Esophagus squamous epithelium (tissue), 4 donors: ENCODE results near the gene MRC1.

Experiments used
- POLR2A ChIP-seq, 4 donors: fragments of 450-650 bp; IDR thresholded peaks; one replicate each; pipeline ENCODE4 v1.6.1; 2017; ENCODE audit warnings: antibody characterized with exemption in 4 of 4, mild to moderate bottlenecking in 4 of 4, moderate library complexity in 3 of 4
- TF ChIP-seq, protein P1 (sequence below), 6 experiments: fragments of 450-650 bp in 4 of 6; fragments of 200-600 bp in 2 of 6; sonication (generic) in 2 of 6; IDR thresholded peaks; one replicate each; pipeline ENCODE4 v1.5.1; 2016 to 2019; ENCODE audit warnings: antibody characterized with exemption in 6 of 6, mild to moderate bottlenecking in 4 of 6, moderate library complexity in 4 of 6

DNA sequence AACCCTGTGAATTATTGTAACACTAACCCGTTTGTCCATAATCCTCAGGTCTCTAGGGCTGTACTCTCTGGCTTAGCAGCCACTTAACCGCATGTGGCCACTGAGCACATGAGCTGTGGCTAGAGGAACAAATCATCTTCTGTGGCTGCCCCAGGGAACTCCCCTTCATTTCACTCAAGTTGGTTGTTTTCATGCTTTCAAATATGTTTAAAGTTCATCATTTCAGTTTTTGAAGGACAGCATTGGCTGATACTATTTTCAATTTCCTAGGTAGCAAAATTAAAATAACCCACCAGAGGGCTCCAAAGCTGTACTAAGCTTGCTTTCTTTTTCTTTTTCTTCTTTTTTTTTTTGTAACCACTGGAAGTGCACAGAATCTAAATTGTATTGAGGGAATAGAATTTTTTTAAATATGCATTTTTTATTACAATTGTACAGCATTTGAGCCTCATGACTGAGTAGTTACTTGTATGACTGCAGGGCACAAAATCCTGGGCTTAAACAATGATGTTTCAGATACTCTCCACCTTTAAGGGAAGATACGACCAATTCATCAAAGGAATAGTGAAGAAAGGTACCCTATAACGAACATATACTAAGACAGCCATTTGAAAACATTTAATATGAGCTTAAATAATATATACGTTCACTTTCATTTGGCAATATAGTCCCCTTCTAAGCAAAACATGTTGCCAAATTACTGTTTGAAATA is 38.6 kb downstream of the MRC1 start:
- TF ChIP-seq, protein P1, sequence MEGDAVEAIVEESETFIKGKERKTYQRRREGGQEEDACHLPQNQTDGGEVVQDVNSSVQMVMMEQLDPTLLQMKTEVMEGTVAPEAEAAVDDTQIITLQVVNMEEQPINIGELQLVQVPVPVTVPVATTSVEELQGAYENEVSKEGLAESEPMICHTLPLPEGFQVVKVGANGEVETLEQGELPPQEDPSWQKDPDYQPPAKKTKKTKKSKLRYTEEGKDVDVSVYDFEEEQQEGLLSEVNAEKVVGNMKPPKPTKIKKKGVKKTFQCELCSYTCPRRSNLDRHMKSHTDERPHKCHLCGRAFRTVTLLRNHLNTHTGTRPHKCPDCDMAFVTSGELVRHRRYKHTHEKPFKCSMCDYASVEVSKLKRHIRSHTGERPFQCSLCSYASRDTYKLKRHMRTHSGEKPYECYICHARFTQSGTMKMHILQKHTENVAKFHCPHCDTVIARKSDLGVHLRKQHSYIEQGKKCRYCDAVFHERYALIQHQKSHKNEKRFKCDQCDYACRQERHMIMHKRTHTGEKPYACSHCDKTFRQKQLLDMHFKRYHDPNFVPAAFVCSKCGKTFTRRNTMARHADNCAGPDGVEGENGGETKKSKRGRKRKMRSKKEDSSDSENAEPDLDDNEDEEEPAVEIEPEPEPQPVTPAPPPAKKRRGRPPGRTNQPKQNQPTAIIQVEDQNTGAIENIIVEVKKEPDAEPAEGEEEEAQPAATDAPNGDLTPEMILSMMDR (IDR thresholded peaks at IDR 0.05): peak in 3 of 6 experiments; percentile 15 to 43 (median 23)
- no peak for TF ChIP-seq POLR2A (IDR thresholded peaks at IDR 0.05)
